SK-N-SH (cell line): ENCODE measurements around the gene EIF5. TPM values are rescaled to one million over a fixed set of nuclear protein-coding genes. Genes with fewer than 3 reads are reported as not detected.
"Not testable (repeated sequence)": the region's sequence is repeated elsewhere in the genome, so short reads cannot be mapped to it uniquely, and the experiment has no call there.

Experiments used
- CTCF ChIA-PET: fragments of 300-600, 350-600 bp; formaldehyde crosslinking; extraction: SDS; loops from one replicate; lab custom pipeline; 2021; lab: Yijun Ruan, JAX
- POLR2A ChIA-PET: fragments of 350-600 bp; sonication (Branson Sonifier 250); formaldehyde crosslinking; extraction: SDS; loops from one replicate; lab custom pipeline; 2020; ENCODE audit warnings: antibody characterized with exemption, inconsistent platforms; lab: Yijun Ruan, JAX
- DNase-seq: peaks from one replicate; pipeline ENCODE4 v3.0.0; 2012
- H2AFZ ChIP-seq: fragments of 200-600 bp; sonication (generic); 2 replicates; pipeline ENCODE4 v1.8.1; 2016; ENCODE audit warnings: antibody characterized with exemption, mild to moderate bottlenecking, low read depth
- H3F3A ChIP-seq: fragments of 200-600 bp; sonication (generic); replicated peaks from 2 replicates; pipeline ENCODE3; 2016; ENCODE audit warnings: antibody characterized with exemption, mild to moderate bottlenecking; ENCODE audit not compliant: insufficient read depth
- H3K27ac ChIP-seq, 2 experiments: fragments of 200-500 bp in 1 of 2; fragments of 200-600 bp in 1 of 2; sonication (Bioruptor generic) in 1 of 2; sonication (generic), shearing (Covaris generic) in 1 of 2; 2 replicates each; pipeline versions ENCODE4 v1.5.1 to v1.6.1; 2014 to 2016; ENCODE audit warnings: low read depth in 2 of 2, inconsistent platforms in 1 of 2, low read length in 1 of 2, mild to moderate bottlenecking in 1 of 2, mixed read lengths in 1 of 2
- H3K27me3 ChIP-seq: fragments of 200-600 bp; sonication (generic), shearing (Covaris generic); 2 replicates; pipeline ENCODE4 v1.6.1; 2016; ENCODE audit warnings: mixed run types; ENCODE audit not compliant: insufficient read depth
- H3K36me3 ChIP-seq, 2 experiments: fragments of 200-500 bp in 1 of 2; fragments of 200-600 bp in 1 of 2; sonication (Bioruptor generic) in 1 of 2; sonication (generic) in 1 of 2; replicated peaks in 1 of 2; 2 replicates each; pipeline versions ENCODE3 to v1.5.1; 2014 to 2016; ENCODE audit warnings: low read length in 1 of 2, mild to moderate bottlenecking in 1 of 2; ENCODE audit not compliant: insufficient read depth in 2 of 2, control insufficient read depth in 1 of 2
- H3K4me1 ChIP-seq, 2 experiments: fragments of 200-500 bp in 1 of 2; fragments of 200-600 bp in 1 of 2; sonication (Bioruptor generic) in 1 of 2; sonication (generic), shearing (Covaris generic) in 1 of 2; 2 replicates each; pipeline versions ENCODE4 v1.5.1 to v1.6.1; 2014 to 2016; ENCODE audit warnings: low read depth in 1 of 2, low read length in 1 of 2, mixed run types in 1 of 2; ENCODE audit not compliant: insufficient read depth in 2 of 2, control insufficient read depth in 1 of 2
- H3K4me2 ChIP-seq: fragments of 200-600 bp; sonication (generic), shearing (Covaris generic); 2 replicates; pipeline ENCODE4 v1.6.1; 2017; ENCODE audit warnings: mixed run types
- H3K4me3 ChIP-seq, 2 experiments: fragments of 200-500 bp in 1 of 2; fragments of 200-600 bp in 1 of 2; sonication (Bioruptor generic) in 1 of 2; sonication (generic), shearing (Covaris generic) in 1 of 2; 2 replicates each; pipeline versions ENCODE4 v1.5.1 to v1.8.1; 2014 to 2016; ENCODE audit warnings: low read depth in 2 of 2, inconsistent platforms in 1 of 2, low read length in 1 of 2, mild to moderate bottlenecking in 1 of 2, mixed read lengths in 1 of 2, moderate library complexity in 1 of 2
- H3K79me2 ChIP-seq: fragments of 200-600 bp; sonication (generic); 2 replicates; pipeline ENCODE4 v1.8.1; 2017; ENCODE audit warnings: mild to moderate bottlenecking; ENCODE audit not compliant: insufficient read depth
- H3K9ac ChIP-seq: fragments of 200-600 bp; sonication (generic); 2 replicates; pipeline ENCODE4 v1.6.1; 2017; ENCODE audit warnings: mixed run types
- H3K9me2 ChIP-seq: fragments of 200-600 bp; sonication (generic); 2 replicates; pipeline ENCODE4 v1.6.1; 2017; ENCODE audit warnings: mixed run types
- H3K9me3 ChIP-seq: fragments of 200-600 bp; sonication (generic); 2 replicates; pipeline ENCODE4 v1.6.1; 2017; ENCODE audit warnings: mixed run types, mild to moderate bottlenecking, moderate library complexity
- H4K20me1 ChIP-seq: fragments of 200-600 bp; sonication (generic); 2 replicates; pipeline ENCODE4 v1.6.1; 2017; ENCODE audit warnings: mild to moderate bottlenecking, mixed run types; ENCODE audit not compliant: insufficient read depth
- CHD2 ChIP-seq: fragments of 150-350 bp; IDR thresholded peaks from 2 replicates; pipeline ENCODE4 v1.6.1; 2018; ENCODE audit warnings: low read length; ENCODE audit not compliant: partially characterized antibody
- EP300 ChIP-seq, 2 experiments: IDR thresholded peaks; 2 replicates each; pipeline versions ENCODE4 v1.4.0 to v1.6.1; 2012; ENCODE audit warnings: borderline replicate concordance in 1 of 2, low read depth in 1 of 2, low read length in 1 of 2
- EZH2phosphoT487 ChIP-seq: fragments of 200-600 bp; sonication (generic); IDR thresholded peaks from 2 replicates; pipeline ENCODE4 v1.6.1; 2017; ENCODE audit warnings: low read depth, mixed run types, mild to moderate bottlenecking, antibody characterized with exemption, moderate library complexity, borderline replicate concordance
- FOXJ3 ChIP-seq: sonication (generic); formaldehyde crosslinking; IDR thresholded peaks from 2 replicates; pipeline ENCODE4 v1.5.1; 2020; ENCODE audit warnings: mild to moderate bottlenecking, missing genetic modification reagents
- GATA2 ChIP-seq: sonication (generic); formaldehyde crosslinking; IDR thresholded peaks from 2 replicates; pipeline ENCODE4 v1.5.0; 2020; ENCODE audit warnings: mild to moderate bottlenecking, missing genetic modification reagents
- JUND ChIP-seq: IDR thresholded peaks from 2 replicates; pipeline ENCODE4 v1.4.0; 2012
- NRF1 ChIP-seq: IDR thresholded peaks from 2 replicates; pipeline ENCODE4 v1.6.1; 2012; ENCODE audit warnings: low read depth, mild to moderate bottlenecking, low read length
- PBX3 ChIP-seq: IDR thresholded peaks from 2 replicates; pipeline ENCODE4; 2012
- POLR2AphosphoS5 ChIP-seq: IDR thresholded peaks from 2 replicates; pipeline ENCODE4 v1.6.1; 2012; ENCODE audit warnings: low read depth, low read length
- RAD21 ChIP-seq: IDR thresholded peaks from 2 replicates; pipeline ENCODE4 v1.6.1; 2012; ENCODE audit warnings: mild to moderate bottlenecking, low read length
- RFX5 ChIP-seq: IDR thresholded peaks from 2 replicates; pipeline ENCODE4 v1.6.1; 2012; ENCODE audit warnings: mild to moderate bottlenecking, improper control_type of control experiment, low read length
- SIN3A ChIP-seq: IDR thresholded peaks from 2 replicates; pipeline ENCODE4 v1.6.1; 2012; ENCODE audit warnings: low read depth, mild to moderate bottlenecking, low read length, moderate library complexity, borderline replicate concordance
- TAF1 ChIP-seq: IDR thresholded peaks from 2 replicates; pipeline ENCODE4 v1.6.1; 2012; ENCODE audit warnings: low read depth, mild to moderate bottlenecking, low read length, moderate library complexity, borderline replicate concordance
- TCF12 ChIP-seq: IDR thresholded peaks from 2 replicates; pipeline ENCODE4 v1.4.0; 2012
- ZBTB33 ChIP-seq: IDR thresholded peaks from 2 replicates; pipeline ENCODE4 v1.4.0; 2012; ENCODE audit warnings: low read depth, borderline replicate concordance
- WGBS: methylation state at CpG from one replicate; pipeline ENCODE4 v1.1.6; 2017; ENCODE audit warnings: low lambda C conversion rate; 5-methylcytosine and 5-hydroxymethylcytosine counted together
- polyA plus RNA-seq, 3 experiments: library from polyadenylated mRNA; depleted of rRNA; stranded (reverse); fragments of >200 nt; gene quantifications; 2 replicates each; pipeline ENCODE4 v1.2.3, GENCODE V29; 2012
- TF ChIP-seq, protein P1 (sequence below): fragments of 150-350 bp; IDR thresholded peaks from 2 replicates; pipeline ENCODE4 v1.6.1; 2017; ENCODE audit warnings: antibody characterized with exemption, low read length, low read depth, borderline replicate concordance
- TF ChIP-seq, protein P2 (sequence below): fragments of 200-600 bp; sonication (generic); IDR thresholded peaks from 2 replicates; pipeline ENCODE4 v1.6.1; 2017; ENCODE audit warnings: antibody characterized with exemption, mild to moderate bottlenecking, moderate library complexity

EIF5 gene
- polyA plus RNA-seq, 1 of the 3 experiments (the other 2 are of a cell fraction): 127 TPM

DNA sequence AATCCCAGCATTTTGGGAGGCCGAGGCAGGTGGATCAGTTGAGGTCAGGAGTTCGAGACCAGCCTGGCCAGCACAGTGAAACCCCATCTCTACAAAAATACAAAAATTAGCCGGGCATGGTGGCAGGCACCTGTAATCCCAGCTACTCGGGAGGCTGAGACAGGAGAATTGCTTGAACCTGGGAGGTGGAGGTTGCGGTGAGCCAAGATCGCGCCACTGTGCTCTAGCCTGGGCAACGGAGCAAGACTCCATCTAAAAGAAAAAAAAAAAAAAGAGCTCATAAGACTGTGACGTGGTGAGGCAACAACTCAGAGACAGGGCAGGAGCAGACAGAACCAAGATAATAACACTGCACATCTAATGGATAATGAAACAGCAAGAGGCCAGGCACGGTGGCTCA, 23.5 kb downstream of the EIF5 start:
- 92% methylated on average over 10 of the region's 10 CpGs for WGBS
- H3K9ac ChIP-seq, H3K4me1 ChIP-seq, H3K9me3 ChIP-seq, H3K36me3 ChIP-seq, H3K27me3 ChIP-seq, H2AFZ ChIP-seq, H4K20me1 ChIP-seq, H3K4me2 ChIP-seq, H3K4me3 ChIP-seq, DNase-seq, H3K79me2 ChIP-seq, POLR2A ChIA-PET, H3K9me2 ChIP-seq, H3K27ac ChIP-seq: not testable (repeated sequence)
- H3F3A ChIP-seq: peaks cover 12% of the 10 kb centered on the region
- CTCF ChIA-PET: interaction anchor here (0.8 to 2.1 kb wide), 4 partner anchors 16 to 37 kb away, joined by 3 to 9 read pairs (median 3); no protein-coding TSS in a partner anchor

DNA sequence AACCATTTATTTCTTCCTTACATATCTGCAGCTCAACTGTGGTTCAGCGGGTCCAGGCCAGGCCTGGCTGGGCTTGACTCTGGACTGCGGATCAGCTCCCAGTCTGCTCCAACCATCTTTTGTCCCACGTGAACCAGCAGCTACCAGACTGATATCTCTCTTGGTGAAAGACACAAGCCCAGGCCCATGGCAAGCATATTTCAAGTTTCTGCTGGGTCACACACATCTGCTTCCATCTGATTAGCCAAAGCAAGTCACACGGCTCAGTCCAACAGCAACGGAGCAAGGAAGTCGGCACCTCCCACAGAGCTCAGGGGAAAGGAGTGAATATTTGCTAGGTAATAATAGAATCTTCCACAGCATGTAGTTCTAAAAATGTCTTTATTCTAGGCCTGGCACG, 26.5 kb downstream of the EIF5 start:
- ChIA-PET CTCF (interaction anchor here (0.9 to 1.7 kb wide), 2 partner anchors 24 to 30 kb away, joined by 3 to 5 read pairs; partner anchors contain the start of gene MARK3), POLR2A (no interaction called here)
- no peak overlapping the region for H3K4me2 ChIP-seq
- peaks cover 10% of the 10 kb centered on the region; the same call in 1 of the 2 replicates for H3K9me3 ChIP-seq
- no peaks in the 10 kb centered on the region for H4K20me1 ChIP-seq
- H3K36me3 ChIP-seq: no peaks in the 10 kb centered on the region
- H3K9ac ChIP-seq: no peak overlapping the region
- no peaks in the 10 kb centered on the region for H3K27me3 ChIP-seq
- no peak overlapping the region for H2AFZ ChIP-seq
- peaks cover 0 to 4% of the 10 kb centered on the region in 2 experiments; a peak in 2 of 4 replicates for H3K4me1 ChIP-seq
- no peak overlapping the region for H3K27ac ChIP-seq
- H3K9me2 ChIP-seq: no peaks in the 10 kb centered on the region
- H3K79me2 ChIP-seq: no peaks in the 10 kb centered on the region
- 78% methylated on average over 7 of the region's 7 CpGs for WGBS
- DNase-seq: no peak
- peaks cover 15% of the 10 kb centered on the region for H3F3A ChIP-seq
- no peak overlapping the region for H3K4me3 ChIP-seq
- TF ChIP-seq ZBTB33 (no peak), PBX3 (no peak), NRF1 (no peak), POLR2AphosphoS5 (no peak), RFX5 (no peak), TAF1 (no peak), TCF12 (no peak), JUND (no peak), EZH2phosphoT487 (no peak), CHD2 (no peak), GATA2 (no peak), EP300 (IDR thresholded peaks at IDR 0.05; ENCODE audit: borderline replicate concordance in 1 of 2, low read depth in 1 of 2, low read length in 1 of 2) (no peak), FOXJ3 (CRISPR knock-in tag) (no peak), RAD21 (no peak), SIN3A (no peak)
- TF ChIP-seq, protein P1, sequence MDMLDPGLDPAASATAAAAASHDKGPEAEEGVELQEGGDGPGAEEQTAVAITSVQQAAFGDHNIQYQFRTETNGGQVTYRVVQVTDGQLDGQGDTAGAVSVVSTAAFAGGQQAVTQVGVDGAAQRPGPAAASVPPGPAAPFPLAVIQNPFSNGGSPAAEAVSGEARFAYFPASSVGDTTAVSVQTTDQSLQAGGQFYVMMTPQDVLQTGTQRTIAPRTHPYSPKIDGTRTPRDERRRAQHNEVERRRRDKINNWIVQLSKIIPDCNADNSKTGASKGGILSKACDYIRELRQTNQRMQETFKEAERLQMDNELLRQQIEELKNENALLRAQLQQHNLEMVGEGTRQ: no peak
- TF ChIP-seq, protein P2, sequence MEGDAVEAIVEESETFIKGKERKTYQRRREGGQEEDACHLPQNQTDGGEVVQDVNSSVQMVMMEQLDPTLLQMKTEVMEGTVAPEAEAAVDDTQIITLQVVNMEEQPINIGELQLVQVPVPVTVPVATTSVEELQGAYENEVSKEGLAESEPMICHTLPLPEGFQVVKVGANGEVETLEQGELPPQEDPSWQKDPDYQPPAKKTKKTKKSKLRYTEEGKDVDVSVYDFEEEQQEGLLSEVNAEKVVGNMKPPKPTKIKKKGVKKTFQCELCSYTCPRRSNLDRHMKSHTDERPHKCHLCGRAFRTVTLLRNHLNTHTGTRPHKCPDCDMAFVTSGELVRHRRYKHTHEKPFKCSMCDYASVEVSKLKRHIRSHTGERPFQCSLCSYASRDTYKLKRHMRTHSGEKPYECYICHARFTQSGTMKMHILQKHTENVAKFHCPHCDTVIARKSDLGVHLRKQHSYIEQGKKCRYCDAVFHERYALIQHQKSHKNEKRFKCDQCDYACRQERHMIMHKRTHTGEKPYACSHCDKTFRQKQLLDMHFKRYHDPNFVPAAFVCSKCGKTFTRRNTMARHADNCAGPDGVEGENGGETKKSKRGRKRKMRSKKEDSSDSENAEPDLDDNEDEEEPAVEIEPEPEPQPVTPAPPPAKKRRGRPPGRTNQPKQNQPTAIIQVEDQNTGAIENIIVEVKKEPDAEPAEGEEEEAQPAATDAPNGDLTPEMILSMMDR: no peak
